WERI-Rb-1 (cell line): Measurements from ENCODE around the gene OVCA2.

Source experiments
- DNase-seq: peaks from one replicate; pipeline ENCODE4 v3.0.0-alpha.2; 2020
- H3K27ac ChIP-seq: fragments of 250-450 bp; sonication (Bioruptor Pico); 2 replicates; pipeline ENCODE4 v1.5.1; 2020; ENCODE audit warnings: mild to moderate bottlenecking, moderate library complexity
- H3K27me3 ChIP-seq: fragments of 250-450 bp; sonication (Bioruptor Pico); 2 replicates; pipeline ENCODE4 v1.5.1; 2021; ENCODE audit warnings: mild to moderate bottlenecking, low read depth, moderate library complexity; ENCODE audit not compliant: insufficient read depth, severe bottlenecking
- H3K36me3 ChIP-seq: fragments of 250-450 bp; sonication (Bioruptor Pico); 2 replicates; pipeline ENCODE4 v1.5.1; 2020; ENCODE audit warnings: mild to moderate bottlenecking, moderate library complexity
- H3K4me3 ChIP-seq: 2 replicates; pipeline ENCODE4 v1.5.1; 2011; ENCODE audit warnings: low read depth, mild to moderate bottlenecking, control low read depth, low read length
- H3K9me3 ChIP-seq: fragments of 250-450 bp; sonication (Bioruptor Pico); 2 replicates; pipeline ENCODE4 v1.5.1; 2021; ENCODE audit warnings: mild to moderate bottlenecking, moderate library complexity; ENCODE audit not compliant: severe bottlenecking
- TF ChIP-seq, protein P1 (sequence below): IDR thresholded peaks from 2 replicates; pipeline ENCODE4 v1.5.1; 2011; ENCODE audit warnings: low read depth, mild to moderate bottlenecking, control low read depth, inconsistent platforms, low read length

Gene OVCA2

DNA sequence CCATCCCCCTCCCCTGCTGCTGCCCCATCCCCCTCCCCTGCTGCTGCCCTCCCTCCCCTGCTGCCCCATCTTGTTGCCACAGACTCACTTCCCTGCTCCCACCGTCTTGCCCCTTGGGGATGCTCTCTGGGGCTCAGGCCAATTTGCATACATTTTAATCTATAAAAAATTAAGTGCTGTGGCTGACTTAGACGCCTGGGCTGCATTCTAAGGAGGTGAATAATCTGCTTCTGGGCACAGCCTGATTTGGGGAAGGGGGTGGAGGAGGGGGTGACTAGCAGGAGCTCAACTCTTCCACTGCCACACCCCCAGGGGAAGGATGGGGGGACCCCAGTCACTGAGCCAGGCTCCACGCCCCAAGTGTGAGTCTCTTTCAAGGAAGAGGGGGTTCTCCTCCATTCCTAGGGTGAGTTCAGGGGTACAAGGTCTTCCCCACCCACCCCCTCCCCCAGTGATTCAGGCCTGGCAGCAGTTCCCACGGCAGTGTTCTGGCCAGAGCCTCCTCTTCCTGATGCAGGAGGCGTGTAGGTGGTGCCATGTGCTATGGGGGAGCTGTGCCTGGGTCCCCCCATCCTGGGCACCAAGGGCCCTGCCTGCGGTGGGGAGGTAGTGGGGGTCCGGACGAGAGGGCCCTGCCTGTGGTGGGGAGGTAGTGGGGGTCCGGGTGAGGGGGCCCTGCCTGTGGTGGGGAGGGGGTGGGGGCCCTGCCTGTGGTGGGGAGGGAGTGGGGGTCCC, 6.8 kb upstream of the OVCA2 start:
- peaks cover 25% of the 10 kb centered on the region for H3K36me3 ChIP-seq
- TF ChIP-seq, protein P1, sequence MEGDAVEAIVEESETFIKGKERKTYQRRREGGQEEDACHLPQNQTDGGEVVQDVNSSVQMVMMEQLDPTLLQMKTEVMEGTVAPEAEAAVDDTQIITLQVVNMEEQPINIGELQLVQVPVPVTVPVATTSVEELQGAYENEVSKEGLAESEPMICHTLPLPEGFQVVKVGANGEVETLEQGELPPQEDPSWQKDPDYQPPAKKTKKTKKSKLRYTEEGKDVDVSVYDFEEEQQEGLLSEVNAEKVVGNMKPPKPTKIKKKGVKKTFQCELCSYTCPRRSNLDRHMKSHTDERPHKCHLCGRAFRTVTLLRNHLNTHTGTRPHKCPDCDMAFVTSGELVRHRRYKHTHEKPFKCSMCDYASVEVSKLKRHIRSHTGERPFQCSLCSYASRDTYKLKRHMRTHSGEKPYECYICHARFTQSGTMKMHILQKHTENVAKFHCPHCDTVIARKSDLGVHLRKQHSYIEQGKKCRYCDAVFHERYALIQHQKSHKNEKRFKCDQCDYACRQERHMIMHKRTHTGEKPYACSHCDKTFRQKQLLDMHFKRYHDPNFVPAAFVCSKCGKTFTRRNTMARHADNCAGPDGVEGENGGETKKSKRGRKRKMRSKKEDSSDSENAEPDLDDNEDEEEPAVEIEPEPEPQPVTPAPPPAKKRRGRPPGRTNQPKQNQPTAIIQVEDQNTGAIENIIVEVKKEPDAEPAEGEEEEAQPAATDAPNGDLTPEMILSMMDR: no peak
- no peak overlapping the region for H3K4me3 ChIP-seq
- H3K9me3 ChIP-seq: no peaks in the 10 kb centered on the region
- H3K27me3 ChIP-seq: no peaks in the 10 kb centered on the region
- H3K27ac ChIP-seq: no peak overlapping the region
- no peak for DNase-seq

DNA sequence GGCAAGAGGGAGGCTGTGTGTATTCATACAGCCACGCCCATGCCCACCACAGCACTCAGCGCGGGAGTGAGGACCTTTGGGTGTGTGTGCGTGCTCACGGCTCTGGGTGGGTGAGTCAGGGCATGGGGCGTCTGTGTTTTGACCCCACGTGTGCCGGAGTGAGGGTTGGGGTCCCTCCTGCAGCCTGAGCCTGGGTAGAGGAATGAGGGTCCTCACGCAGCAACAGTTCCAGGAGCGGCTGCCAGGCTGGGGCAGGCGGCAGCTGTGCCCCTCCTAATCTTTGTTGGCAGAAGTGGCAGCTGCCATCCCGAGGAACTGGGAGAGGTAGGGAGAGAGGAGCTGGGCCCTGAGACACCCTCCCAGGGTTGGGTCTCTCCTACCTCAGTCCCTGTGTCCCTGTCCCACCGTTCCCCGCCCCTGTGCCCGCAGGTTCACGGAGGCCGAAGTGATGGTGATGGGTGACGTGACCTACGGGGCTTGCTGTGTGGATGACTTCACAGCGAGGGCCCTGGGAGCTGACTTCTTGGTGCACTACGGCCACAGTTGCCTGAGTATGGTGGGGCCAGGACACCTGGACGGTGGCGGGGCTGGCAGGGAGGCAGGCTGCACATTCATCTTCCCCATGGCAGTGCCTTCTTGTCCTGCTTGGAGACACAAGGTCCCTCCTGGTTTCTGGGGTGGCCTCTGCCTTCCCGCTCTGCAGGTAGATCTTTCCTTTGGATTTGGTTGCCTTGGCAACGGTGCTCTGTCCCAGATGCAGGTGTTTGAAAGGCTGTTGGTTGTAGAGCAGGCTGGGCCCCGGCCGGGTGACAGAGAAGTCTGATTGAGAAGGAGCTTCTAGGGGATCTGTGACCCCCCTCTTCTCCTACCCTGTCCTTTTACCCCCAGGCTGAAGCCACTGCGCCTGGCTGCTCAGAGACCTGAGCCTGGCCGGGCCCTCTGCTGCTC, 6.0 kb upstream of the OVCA2 start:
- DNase-seq: no peak
- no peak overlapping the region for H3K4me3 ChIP-seq
- no peaks in the 10 kb centered on the region for H3K27me3 ChIP-seq
- no peak overlapping the region for H3K27ac ChIP-seq
- H3K9me3 ChIP-seq: no peaks in the 10 kb centered on the region
- H3K36me3 ChIP-seq: peaks cover 28% of the 10 kb centered on the region
- TF ChIP-seq, protein P1: no peak

DNA sequence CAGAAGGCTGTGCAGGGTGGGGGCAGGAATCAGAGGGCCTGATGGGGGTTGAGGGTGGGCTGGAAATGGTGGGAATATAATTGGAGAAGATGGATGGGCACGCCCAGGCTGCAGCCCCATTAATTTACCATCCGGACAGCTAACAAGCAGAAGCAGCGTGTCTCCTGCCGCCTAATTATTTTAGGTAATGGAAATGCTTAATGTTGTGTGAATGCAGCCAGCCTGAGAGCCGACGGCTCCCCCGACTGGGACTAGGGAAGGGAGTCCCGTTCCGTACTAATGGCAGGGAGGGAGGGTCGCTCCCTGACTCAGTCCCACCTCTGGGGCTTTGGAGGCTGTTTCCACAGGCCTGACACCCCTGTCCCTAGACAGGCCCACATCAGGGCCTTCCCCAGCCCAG, 4.7 kb upstream of the OVCA2 start:
- peaks cover 28% of the 10 kb centered on the region for H3K36me3 ChIP-seq

DNA sequence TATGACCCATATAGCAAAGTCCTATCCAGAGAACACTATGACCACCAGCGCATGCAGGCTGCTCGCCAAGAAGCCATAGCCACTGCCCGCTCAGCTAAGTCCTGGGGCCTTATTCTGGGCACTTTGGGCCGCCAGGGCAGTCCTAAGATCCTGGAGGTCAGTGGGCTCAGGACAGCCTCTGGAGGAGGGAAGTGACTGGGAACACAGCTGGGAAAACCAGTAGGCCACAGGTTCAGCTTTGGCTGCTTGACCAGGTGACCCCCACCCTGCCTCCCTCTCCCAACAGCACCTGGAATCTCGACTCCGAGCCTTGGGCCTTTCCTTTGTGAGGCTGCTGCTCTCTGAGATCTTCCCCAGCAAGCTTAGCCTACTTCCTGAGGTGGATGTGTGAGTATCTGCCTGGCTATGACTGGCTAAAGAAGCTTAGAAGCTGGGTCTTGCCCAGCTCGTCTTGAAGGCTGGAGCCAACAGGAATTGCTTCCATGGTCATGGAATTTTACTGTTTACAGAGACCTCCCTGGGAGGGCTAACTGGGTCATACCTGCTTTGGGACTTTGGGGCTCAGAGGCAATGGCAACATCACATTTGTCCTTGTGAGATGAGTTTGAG, 1.5 kb upstream of the OVCA2 start:
- H3K4me3 ChIP-seq: no peak overlapping the region
- peak; percentile 42 for DNase-seq
- H3K27ac ChIP-seq: peak overlapping the region; percentile 99
- no peaks in the 10 kb centered on the region for H3K27me3 ChIP-seq
- TF ChIP-seq, protein P1: no peak
- no peaks in the 10 kb centered on the region for H3K9me3 ChIP-seq
- peaks cover 53% of the 10 kb centered on the region for H3K36me3 ChIP-seq

More for the DNA sequence above, 4.7 kb upstream of the OVCA2 start:
- Histone ChIP-seq H3K27ac (no peak overlapping the region), H3K27me3 (no peaks in the 10 kb centered on the region), H3K9me3 (no peaks in the 10 kb centered on the region), H3K4me3 (no peak overlapping the region)
- DNase-seq: no peak
- TF ChIP-seq, protein P1: no peak

DNA sequence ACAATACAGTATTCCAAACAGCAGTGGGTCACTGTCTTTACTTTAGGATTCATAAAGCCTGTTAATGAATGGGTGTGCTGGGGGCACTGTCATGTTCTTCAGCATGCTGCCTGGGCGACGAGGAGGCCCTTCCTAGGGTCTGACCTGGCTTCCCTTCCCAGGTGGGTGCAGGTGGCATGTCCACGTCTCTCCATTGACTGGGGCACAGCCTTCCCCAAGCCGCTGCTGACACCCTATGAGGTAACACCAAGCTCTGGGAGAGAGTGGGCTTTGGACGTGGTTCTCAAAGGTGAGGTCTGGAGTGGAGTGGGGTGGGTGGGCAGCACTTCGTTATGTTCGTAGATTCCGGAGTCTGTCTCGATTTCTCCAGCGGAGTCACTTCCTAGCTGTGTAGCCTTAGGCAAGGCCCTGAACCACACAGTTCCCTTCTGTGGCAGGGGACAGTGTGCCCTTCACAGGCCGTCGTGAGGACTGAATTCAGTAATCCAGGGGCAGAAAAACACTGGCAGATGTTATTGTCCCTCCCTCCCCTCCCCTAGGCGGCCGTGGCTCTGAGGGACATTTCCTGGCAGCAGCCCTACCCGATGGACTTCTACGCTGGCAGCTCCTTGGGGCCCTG, 771 bp upstream of the OVCA2 start:
- peak overlapping the region; percentile 67 for H3K4me3 ChIP-seq
- peak overlapping the region; percentile 99 for H3K27ac ChIP-seq
- peaks cover 53% of the 10 kb centered on the region for H3K36me3 ChIP-seq
- no peaks in the 10 kb centered on the region for H3K9me3 ChIP-seq
- peak; percentile 90 for DNase-seq
- H3K27me3 ChIP-seq: no peaks in the 10 kb centered on the region
- TF ChIP-seq, protein P1: no peak
